Stimulated activated naive CD8-positive, alpha-beta T cell treated with anti-CD3 and anti-CD28 coated beads, Interleukin-15, Interleukin-2, amounts not matched to agents 100 ng/mL and 50 ng/mL, for 24 hours (primary cell): ENCODE results near the gene EXOC4.

Experiments used
- H3K27ac Mint-ChIP-seq: one replicate; pipeline ENCODE4 v1.8.0; 2021; ENCODE audit warnings: mild to moderate bottlenecking, mixed read lengths
- H3K27me3 Mint-ChIP-seq: one replicate; pipeline ENCODE4 v1.8.0; 2021; ENCODE audit warnings: mixed read lengths
- H3K36me3 Mint-ChIP-seq: one replicate; pipeline ENCODE4 v1.8.0; 2021; ENCODE audit warnings: low read depth, mixed read lengths
- H3K4me1 Mint-ChIP-seq: one replicate; pipeline ENCODE4 v1.8.0; 2021; ENCODE audit warnings: low read depth, mixed read lengths
- H3K4me3 Mint-ChIP-seq: one replicate; pipeline ENCODE4 v1.8.0; 2021; ENCODE audit warnings: mild to moderate bottlenecking, mixed read lengths
- H3K9me3 Mint-ChIP-seq: one replicate; pipeline ENCODE4 v1.8.0; 2021; ENCODE audit warnings: mixed read lengths

Gene EXOC4

DNA sequence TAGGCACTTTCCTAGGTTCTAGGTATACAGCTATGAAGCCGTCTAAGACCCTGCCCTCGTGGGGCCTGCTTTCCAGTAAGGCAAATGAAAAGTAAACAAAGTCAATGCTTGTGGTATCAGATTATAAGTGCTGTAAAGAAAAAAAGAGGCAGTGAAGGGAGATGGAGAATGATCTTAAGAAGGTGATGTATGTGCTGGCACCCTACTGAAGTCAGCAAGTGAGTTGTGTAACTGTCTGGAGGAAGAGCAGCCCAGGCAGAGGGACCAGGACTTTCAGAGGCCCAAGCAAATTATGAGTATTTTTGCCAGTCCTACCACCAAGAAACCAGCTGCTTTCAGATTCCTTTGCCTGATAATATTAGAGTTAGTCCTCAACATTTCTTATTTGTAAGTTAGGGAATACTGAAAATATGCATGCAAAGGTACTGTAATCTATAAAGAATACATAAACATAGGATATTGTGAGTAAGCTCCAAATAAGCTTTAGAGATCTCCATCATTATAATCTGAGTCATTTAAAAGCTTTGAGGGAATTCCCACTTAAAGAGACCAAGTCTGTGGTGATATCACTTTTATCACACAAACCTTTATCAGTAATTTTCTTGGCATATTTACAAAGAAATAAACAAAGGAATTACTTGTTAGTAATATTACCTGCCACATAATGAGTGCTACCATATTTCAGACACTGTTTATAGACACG, 545.1 kb downstream of the EXOC4 start:
- no peaks in the 10 kb centered on the region for H3K27me3 Mint-ChIP-seq

DNA sequence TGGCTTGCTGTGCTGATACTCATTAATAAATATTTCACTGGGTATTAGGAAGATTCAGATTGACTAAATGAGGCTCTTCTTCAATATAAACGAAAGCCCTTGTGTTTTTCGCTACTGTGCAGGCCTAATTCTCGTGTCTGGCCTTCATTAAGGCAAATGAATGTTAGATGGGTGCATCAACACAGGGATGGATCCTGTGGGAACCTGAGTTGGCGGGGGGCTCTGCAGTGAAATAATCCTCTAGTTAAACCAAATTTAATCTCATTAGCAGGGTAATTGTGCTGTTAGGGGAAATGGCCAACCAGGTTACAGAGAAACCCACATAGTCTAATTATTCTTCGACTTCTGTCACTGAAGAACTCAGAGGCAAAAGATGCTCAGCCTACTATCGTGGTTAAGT, 548.5 kb downstream of the EXOC4 start:
- Mint-ChIP-seq H3K9me3 (no peaks in the 10 kb centered on the region), H3K36me3 (no peaks in the 10 kb centered on the region), H3K4me3 (no peak overlapping the region), H3K4me1 (no peaks in the 10 kb centered on the region), H3K27ac (no peak overlapping the region), H3K27me3 (no peaks in the 10 kb centered on the region)

More for the DNA sequence above, 545.1 kb downstream of the EXOC4 start:
- H3K9me3 Mint-ChIP-seq = no peaks in the 10 kb centered on the region
- H3K36me3 Mint-ChIP-seq = peaks cover 4% of the 10 kb centered on the region
- H3K4me3 Mint-ChIP-seq = no peak overlapping the region
- no peaks in the 10 kb centered on the region for H3K4me1 Mint-ChIP-seq
- H3K27ac Mint-ChIP-seq = no peak overlapping the region

DNA sequence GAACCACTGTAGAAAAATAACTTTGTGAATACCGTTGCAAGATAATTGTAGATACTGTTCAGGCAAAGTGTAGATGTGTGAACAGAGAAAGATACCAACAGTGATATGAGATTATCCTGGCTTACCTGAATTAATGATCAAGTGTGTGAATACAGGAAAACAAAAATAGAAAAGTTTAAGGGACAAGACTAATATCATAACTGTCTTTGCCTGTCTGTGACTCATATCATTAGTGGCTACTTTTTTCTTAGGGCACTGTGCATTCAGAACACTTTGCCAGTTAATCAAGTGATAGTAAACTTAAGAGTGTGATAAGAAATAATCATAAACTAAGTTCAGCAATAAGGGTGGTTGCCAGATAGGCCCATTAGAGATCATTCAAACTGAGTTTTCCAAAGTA, 551.2 kb downstream of the EXOC4 start:
- Mint-ChIP-seq H3K9me3 (no peaks in the 10 kb centered on the region), H3K27me3 (no peaks in the 10 kb centered on the region), H3K36me3 (no peaks in the 10 kb centered on the region), H3K4me1 (no peaks in the 10 kb centered on the region), H3K4me3 (no peak overlapping the region), H3K27ac (no peak overlapping the region)

DNA sequence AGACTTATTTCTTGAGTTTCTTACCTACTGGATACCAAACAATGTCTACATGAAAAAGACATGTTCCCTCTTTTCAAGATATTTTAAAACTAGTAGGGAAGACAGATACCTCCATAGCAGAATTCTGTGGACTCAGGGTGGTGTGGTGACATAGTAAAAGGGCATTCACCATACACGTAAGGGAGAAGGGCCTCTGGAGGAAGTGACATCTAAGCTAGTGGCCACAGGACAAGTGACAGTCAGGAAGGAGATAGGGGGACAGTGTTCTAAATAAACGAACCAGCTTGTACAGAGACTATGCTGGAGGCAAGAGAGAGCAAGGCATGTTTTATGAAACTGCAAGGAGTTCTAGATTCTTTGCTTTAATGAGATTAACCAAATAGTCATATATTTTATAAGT, 552.5 kb downstream of the EXOC4 start:
- H3K9me3 Mint-ChIP-seq = no peaks in the 10 kb centered on the region
- no peak overlapping the region for H3K27ac Mint-ChIP-seq
- no peak overlapping the region for H3K4me3 Mint-ChIP-seq
- H3K36me3 Mint-ChIP-seq = no peaks in the 10 kb centered on the region
- H3K4me1 Mint-ChIP-seq = no peaks in the 10 kb centered on the region
- H3K27me3 Mint-ChIP-seq = no peaks in the 10 kb centered on the region

DNA sequence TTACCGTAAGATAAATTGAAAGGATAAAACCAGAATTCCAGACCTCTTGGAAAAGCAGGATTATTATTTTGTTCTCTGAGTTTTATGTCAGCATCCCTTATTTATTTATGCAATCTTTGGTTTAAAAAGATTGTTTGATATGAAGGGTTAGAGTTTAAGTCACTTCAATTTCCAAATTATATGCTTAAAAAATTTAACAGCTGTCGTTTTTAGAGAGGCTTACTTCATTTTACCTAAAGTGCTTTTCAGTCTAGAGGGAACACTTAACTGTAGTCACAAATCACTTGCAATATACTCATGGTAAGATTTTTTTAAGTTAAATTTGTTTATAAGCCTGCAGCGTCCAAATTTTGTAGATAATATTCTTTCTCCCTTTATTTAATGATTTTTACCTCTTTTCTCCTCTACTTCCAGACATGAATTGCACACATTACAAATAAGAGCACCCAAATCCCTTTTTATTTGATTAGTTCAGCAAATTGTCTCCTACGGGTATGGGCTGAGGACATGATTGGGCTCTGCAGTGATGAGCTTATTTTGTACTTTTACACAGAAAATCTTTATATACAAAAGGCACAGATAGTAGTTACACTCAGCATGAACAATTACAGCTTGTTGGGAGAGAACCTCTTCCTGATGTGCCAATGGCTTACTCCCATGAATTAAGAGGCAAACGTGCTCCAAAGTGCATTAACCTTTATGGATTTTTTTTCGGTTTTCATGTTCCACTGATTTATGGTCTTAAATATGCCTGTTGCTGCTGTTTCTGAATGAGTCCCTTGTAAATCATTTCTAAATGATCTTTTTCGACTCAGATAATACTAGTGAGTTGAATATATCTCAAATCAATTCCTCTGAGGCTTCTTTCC, 555.0 kb downstream of the EXOC4 start:
- H3K27ac Mint-ChIP-seq = no peak overlapping the region
- no peaks in the 10 kb centered on the region for H3K36me3 Mint-ChIP-seq
- H3K27me3 Mint-ChIP-seq = no peaks in the 10 kb centered on the region
- no peak overlapping the region for H3K4me3 Mint-ChIP-seq
- no peaks in the 10 kb centered on the region for H3K9me3 Mint-ChIP-seq
- H3K4me1 Mint-ChIP-seq = no peaks in the 10 kb centered on the region

DNA sequence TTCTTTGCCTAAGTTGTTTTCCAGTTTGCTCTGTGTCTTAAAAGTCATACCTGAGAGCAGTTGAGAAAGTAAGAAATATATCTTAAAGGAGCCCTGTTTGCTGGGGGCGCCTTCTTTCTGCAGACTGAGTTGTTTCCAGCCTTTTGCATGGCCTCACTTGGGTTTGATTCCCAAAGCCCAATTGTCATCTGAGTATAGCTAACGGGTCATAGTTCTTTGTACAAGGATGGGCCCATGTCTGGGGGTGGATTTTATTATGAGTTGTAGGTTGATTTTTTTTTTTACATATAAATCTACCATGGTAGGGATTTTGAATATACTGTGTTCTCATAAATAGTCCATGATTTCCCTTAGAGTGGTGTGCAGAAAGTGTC, 555.6 kb downstream of the EXOC4 start:
- Mint-ChIP-seq H3K36me3 (no peaks in the 10 kb centered on the region), H3K4me1 (no peaks in the 10 kb centered on the region), H3K27ac (no peak overlapping the region), H3K4me3 (no peak overlapping the region), H3K27me3 (no peaks in the 10 kb centered on the region), H3K9me3 (no peaks in the 10 kb centered on the region)

DNA sequence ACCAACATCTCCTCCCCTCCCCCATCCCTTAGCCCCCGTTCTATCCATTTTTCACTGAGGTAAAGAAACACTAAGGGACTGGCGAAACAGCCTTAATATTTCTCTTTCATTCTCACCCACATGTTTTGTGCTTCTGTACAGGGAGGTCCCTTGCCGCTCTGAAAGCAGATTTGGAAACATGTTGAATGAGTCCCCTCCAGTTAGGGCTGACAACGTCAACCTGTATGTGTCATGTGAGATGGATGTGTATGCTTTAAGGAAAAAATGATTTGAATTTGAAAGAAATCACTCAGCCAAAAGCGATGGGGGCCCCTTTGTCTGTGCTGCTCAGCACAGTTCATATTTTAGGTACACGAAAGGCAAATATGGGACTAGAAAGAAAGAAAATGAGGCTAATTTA, 560.0 kb downstream of the EXOC4 start:
- H3K9me3 Mint-ChIP-seq = no peaks in the 10 kb centered on the region
- H3K4me1 Mint-ChIP-seq = no peaks in the 10 kb centered on the region
- H3K27me3 Mint-ChIP-seq = no peaks in the 10 kb centered on the region
- no peak overlapping the region for H3K27ac Mint-ChIP-seq
- H3K4me3 Mint-ChIP-seq = no peak overlapping the region
- H3K36me3 Mint-ChIP-seq = peaks cover 20% of the 10 kb centered on the region

DNA sequence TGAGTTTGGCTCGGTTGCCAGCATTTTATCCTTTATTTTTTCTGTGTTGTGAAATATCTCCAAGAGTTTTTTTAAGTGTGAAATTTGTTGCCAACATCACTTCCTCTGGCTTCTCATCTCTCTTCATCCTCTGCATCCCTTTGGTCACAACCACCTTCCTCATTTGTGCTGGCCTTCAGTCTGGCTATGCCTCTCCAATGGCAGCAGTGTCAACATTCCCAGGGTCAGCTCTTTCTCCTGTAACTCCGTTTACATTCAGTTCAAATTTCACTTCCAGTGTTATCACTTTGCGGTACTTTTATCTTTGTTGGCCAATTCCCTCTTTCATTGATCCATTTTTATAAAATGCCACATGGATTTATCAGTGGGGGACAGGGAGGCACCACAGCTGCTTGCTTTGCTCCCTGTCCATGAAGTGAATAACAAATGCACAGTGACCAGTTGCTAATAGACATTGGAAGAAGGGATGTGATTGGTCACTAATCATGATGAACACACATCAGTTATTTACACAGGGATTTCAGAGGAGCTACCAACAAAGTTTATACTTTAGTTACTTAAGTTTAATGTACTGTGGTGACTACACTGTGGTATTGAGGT, 562.8 kb downstream of the EXOC4 start:
- no peak overlapping the region for H3K4me3 Mint-ChIP-seq

DNA sequence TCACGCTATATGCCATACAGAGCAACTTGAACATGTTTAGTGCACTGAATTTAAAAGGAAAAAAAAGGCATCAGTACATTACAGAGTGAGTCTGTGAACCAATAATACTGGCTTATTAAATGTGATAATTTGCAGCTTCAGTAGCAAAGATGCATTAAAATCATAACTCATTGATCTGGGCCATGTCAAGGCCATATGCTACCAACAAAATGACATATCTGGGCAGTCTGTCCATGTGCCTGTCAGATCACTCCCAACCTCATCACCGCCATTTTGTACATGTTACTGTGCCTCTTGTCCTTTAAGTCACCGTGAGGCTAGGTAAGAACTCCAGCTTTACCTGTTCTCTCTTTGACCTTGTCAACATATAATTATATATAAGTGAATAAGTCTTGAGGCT, 566.8 kb downstream of the EXOC4 start:
- Mint-ChIP-seq H3K4me3 (no peak overlapping the region), H3K27ac (no peak overlapping the region), H3K4me1 (no peaks in the 10 kb centered on the region), H3K9me3 (no peaks in the 10 kb centered on the region), H3K27me3 (no peaks in the 10 kb centered on the region), H3K36me3 (peaks cover 63% of the 10 kb centered on the region)

More for the DNA sequence above, 562.8 kb downstream of the EXOC4 start:
- Mint-ChIP-seq H3K4me1 (no peaks in the 10 kb centered on the region), H3K9me3 (no peaks in the 10 kb centered on the region), H3K27ac (no peak overlapping the region), H3K36me3 (peaks cover 38% of the 10 kb centered on the region), H3K27me3 (no peaks in the 10 kb centered on the region)

DNA sequence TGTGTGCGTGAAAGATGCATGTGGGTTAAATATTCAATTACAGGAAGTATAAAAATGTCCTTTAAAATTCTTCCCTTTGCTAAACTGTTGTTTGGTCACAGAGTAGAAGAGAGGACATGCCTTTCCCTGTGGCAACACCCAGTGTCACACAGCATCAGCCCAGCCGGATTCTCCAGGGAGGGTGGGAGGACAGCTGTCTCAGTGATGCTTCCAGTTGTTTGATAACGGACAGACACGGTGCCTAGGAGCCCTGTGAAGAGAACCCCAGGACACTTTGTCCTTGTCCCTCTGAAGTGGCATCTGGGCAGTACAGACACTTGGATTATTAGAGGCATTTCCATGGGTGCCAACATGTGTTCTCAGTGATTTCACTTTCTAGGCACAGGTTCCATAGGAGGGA, 567.7 kb downstream of the EXOC4 start:
- Mint-ChIP-seq H3K27ac (no peak overlapping the region), H3K4me3 (no peak overlapping the region), H3K4me1 (no peaks in the 10 kb centered on the region), H3K27me3 (no peaks in the 10 kb centered on the region), H3K9me3 (no peaks in the 10 kb centered on the region), H3K36me3 (peaks cover 66% of the 10 kb centered on the region)

DNA sequence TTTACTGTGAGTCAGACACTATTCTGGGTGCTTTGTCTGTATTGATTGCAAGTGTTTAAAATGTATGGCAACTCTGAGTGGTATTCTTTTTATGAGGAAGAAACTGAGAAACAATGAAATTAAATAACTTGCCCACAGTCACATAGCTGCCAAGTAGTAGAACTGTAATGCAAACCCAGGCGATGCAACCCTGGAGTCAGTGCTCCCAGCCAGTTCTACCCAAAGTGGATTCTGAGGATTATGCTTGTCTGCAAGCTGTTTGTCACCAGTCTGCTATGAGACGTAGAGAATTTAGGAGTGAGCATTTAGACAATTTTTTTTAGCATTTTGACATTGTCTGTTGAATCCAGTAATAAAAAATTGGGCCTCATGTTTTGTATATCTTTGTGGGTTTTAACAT, 568.3 kb downstream of the EXOC4 start:
- Mint-ChIP-seq H3K36me3 (peaks cover 66% of the 10 kb centered on the region), H3K4me3 (no peak overlapping the region), H3K27me3 (no peaks in the 10 kb centered on the region), H3K9me3 (no peaks in the 10 kb centered on the region), H3K27ac (no peak overlapping the region), H3K4me1 (no peaks in the 10 kb centered on the region)

DNA sequence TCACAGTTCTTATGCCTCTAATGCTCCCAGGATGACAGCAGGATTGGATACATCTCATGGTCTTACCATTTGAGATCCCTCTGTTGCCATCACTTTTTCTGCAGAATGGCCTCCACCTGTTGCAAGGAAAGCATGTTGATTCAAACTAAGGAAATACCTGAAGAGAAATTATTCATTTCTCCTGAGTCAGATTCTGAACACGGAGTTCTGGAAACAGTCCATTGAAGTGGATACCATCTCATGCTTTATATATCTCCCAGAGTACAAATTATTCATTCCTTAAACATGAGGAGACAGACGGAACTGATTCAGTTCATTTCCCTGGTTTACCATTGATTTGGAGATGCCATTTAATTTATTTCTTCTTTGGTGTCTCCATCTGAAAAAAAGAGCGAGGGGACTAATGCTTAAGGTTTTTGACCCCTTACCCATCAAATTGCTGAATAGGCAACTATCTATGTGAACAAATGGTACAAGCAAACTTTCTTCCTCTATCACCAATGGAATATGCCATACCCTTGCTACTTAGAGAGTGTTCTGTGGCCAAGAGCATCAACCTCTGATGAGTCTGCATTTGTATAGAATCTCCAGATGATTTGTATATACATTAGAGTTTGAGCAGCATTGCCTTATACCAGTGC, 569.2 kb downstream of the EXOC4 start:
- no peak overlapping the region for H3K27ac Mint-ChIP-seq
- H3K27me3 Mint-ChIP-seq = no peaks in the 10 kb centered on the region
- peaks cover 59% of the 10 kb centered on the region for H3K36me3 Mint-ChIP-seq
- no peaks in the 10 kb centered on the region for H3K4me1 Mint-ChIP-seq
- no peaks in the 10 kb centered on the region for H3K9me3 Mint-ChIP-seq
- no peak overlapping the region for H3K4me3 Mint-ChIP-seq

DNA sequence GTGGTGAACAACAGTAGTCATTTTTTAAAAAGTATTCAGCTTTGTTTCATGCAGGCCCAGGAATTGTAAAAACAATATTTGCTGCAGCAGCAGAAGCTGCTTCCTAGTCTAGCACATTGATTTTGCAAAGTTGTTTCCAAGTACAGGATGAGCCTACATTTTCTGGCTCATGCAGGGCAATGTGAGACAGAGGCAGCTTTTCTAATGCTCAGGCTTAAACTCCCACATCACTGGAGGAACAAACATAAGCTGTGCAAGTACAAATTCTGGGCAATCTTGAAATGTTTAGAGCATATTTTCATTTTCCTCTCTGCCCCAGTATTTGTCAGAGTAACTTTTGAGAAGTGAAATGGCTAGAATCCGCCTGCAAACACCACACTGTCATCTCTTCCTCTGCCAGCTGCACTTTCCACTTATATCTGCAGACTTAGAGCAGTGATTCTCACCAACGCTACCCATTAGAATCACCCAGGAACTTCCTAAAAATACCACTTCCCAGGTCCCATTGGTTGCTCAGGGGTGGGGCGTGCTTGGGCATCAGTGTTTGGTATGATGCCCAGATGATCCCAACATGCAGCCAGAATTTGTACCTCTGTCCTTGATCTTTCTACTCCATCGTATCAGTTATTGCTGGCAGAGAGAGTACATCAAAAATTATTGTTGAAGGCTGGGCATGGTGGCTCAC, 570.1 kb downstream of the EXOC4 start:
- Mint-ChIP-seq H3K36me3 (peaks cover 57% of the 10 kb centered on the region), H3K4me1 (no peaks in the 10 kb centered on the region), H3K27ac (no peak overlapping the region)

DNA sequence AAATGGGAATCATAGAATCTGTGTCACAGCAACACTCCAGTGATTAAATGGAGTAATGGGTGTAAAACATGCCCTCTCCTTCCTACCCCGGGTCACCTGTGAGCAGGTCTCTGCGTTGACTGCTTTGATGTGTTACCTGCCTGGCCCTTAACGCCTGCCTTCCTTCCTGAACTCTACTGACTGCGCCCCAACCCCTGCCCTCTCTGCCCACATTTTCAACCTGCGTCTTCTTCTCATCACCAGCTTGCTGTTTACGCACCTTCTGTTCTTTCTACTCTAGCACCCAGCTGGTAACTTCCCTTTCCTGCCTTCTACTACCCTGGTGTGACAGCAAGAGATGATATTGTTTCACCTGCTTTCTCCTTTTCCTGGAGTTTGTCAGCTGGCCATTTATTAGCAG, 571.3 kb downstream of the EXOC4 start:
- H3K9me3 Mint-ChIP-seq = no peaks in the 10 kb centered on the region
- peaks cover 46% of the 10 kb centered on the region for H3K36me3 Mint-ChIP-seq
- H3K27me3 Mint-ChIP-seq = no peaks in the 10 kb centered on the region
- H3K4me1 Mint-ChIP-seq = no peaks in the 10 kb centered on the region
- no peak overlapping the region for H3K27ac Mint-ChIP-seq
- H3K4me3 Mint-ChIP-seq = no peak overlapping the region

More for the DNA sequence above, 570.1 kb downstream of the EXOC4 start:
- H3K4me3 Mint-ChIP-seq = no peak overlapping the region
- no peaks in the 10 kb centered on the region for H3K9me3 Mint-ChIP-seq
- no peaks in the 10 kb centered on the region for H3K27me3 Mint-ChIP-seq
